Mesodermal cell (in vitro differentiated cells): ENCODE measurements around the gene RAB23. TPM values are rescaled to one million over a fixed set of nuclear protein-coding genes. Genes with fewer than 3 reads are reported as not detected.

Source experiments
- H3K27ac ChIP-seq: 2 replicates; pipeline ENCODE4 v1.7.0; 2013; ENCODE audit warnings: mild to moderate bottlenecking, low read depth, low read length, moderate library complexity; ENCODE audit not compliant: severe bottlenecking
- H3K36me3 ChIP-seq: 2 replicates; pipeline ENCODE4 v1.7.1; 2013; ENCODE audit warnings: mild to moderate bottlenecking, low read length, moderate library complexity; ENCODE audit not compliant: control insufficient read depth, insufficient read depth
- H3K4me1 ChIP-seq: one replicate; pipeline ENCODE4 v1.7.1; 2013; ENCODE audit warnings: mild to moderate bottlenecking, low read length; ENCODE audit not compliant: insufficient read depth, control insufficient read depth, poor library complexity, severe bottlenecking
- H3K4me3 ChIP-seq: 2 replicates; pipeline ENCODE4 v1.7.0; 2013; ENCODE audit warnings: low read length, control low read depth, mild to moderate bottlenecking; ENCODE audit not compliant: insufficient read depth, poor library complexity, severe bottlenecking; ENCODE audit errors: extremely low read depth
- H3K9me3 ChIP-seq: 2 replicates; pipeline ENCODE4 v1.7.1; 2013; ENCODE audit warnings: mild to moderate bottlenecking, low read length, moderate library complexity; ENCODE audit not compliant: control insufficient read depth
- WGBS, 2 experiments: methylation state at CpG; one replicate each; pipeline ENCODE4 v1.1.5; 2013; ENCODE audit warnings: missing lambda C conversion rate in 2 of 2; ENCODE audit not compliant: insufficient coverage in 2 of 2; 5-methylcytosine and 5-hydroxymethylcytosine counted together
- polyA plus RNA-seq, 2 experiments: library from polyadenylated mRNA; stranded (reverse); fragments of 50-300 nt; gene quantifications; one replicate each; pipeline ENCODE4 v1.2.3, GENCODE V29; 2013

The RAB23 gene
- 23.0 TPM for polyA plus RNA-seq (2013, experiment 1 of 2)
- 29.2 TPM for polyA plus RNA-seq (2013, experiment 2 of 2)

GRCh38 chr6:57221936-57222742, at the start of gene RAB23:
TSS of gene RAB23 (minus strand) at chr6:57222307. CDS start at chr6:57210380, 11,927 bp downstream.
- peaks cover 5% of the 10 kb centered on the region for H3K36me3 ChIP-seq
- WGBS, 2 experiments: 0 to 1% methylated on average over 47 to 48 of the region's 69 CpGs

GRCh38 chr6:57268294-57268640, 46.2 kb upstream of the RAB23 start:
- H3K9me3 ChIP-seq: no peaks in the 10 kb centered on the region
- H3K4me1 ChIP-seq: no peaks in the 10 kb centered on the region
- H3K36me3 ChIP-seq: no peaks in the 10 kb centered on the region
- no peak overlapping the region for H3K27ac ChIP-seq
- no peak overlapping the region for H3K4me3 ChIP-seq

More at GRCh38 chr6:57221936-57222742, at the start of gene RAB23:
- peaks cover 8% of the 10 kb centered on the region for H3K9me3 ChIP-seq
- peaks cover 5% of the 10 kb centered on the region for H3K4me1 ChIP-seq
- H3K4me3 ChIP-seq: peak within 1 kb of the TSS; percentile 93
- H3K27ac ChIP-seq: peak within 1 kb of the TSS; percentile 48

- H3K4me1 ChIP-seq: no peaks in the 10 kb centered on the region
- no peaks in the 10 kb centered on the region for H3K36me3 ChIP-seq
- no peak overlapping the region for H3K27ac ChIP-seq
- no peak overlapping the region for H3K4me3 ChIP-seq
- WGBS, 2 experiments: 85 to 100% methylated on average over 5 to 8 of the region's 10 CpGs
- H3K9me3 ChIP-seq: no peaks in the 10 kb centered on the region
Observed at GRCh38 chr6:57267586-57268293, 45.6 kb upstream of the RAB23 start.

- no peaks in the 10 kb centered on the region for H3K4me1 ChIP-seq
- no peaks in the 10 kb centered on the region for H3K9me3 ChIP-seq
- H3K4me3 ChIP-seq: no peak overlapping the region
- H3K36me3 ChIP-seq: no peaks in the 10 kb centered on the region
- WGBS, 2 experiments: no CpG with 5 or more reads among the region's 1 CpG
- H3K27ac ChIP-seq: no peak overlapping the region
Observed at GRCh38 chr6:57265755-57266221, 43.7 kb upstream of the RAB23 start.

DNA sequence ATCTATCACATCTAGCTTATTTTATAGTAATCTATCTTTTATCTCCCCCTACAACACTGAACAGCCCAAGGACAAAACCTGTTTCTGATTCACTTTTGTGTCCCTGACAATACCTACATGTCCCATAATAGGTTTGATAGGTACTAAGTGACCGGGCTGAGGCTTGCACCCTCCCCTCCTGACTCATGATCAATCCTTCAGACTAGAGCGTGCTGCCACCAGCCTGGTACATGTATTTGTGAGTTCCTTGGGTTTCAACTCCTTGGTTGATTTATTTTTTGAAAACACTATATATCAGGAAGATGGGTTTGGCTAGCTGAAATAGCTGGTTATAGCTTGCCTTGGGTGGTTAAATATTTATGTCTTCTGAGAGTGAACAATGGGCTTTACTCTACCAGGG, 41.6 kb upstream of the RAB23 start:
- Histone ChIP-seq H3K27ac (no peak overlapping the region), H3K4me3 (no peak overlapping the region), H3K36me3 (no peaks in the 10 kb centered on the region), H3K4me1 (peaks cover 5% of the 10 kb centered on the region), H3K9me3 (no peaks in the 10 kb centered on the region)
- no CpG with 5 or more reads among the region's 2 CpGs for WGBS, 2 experiments

DNA sequence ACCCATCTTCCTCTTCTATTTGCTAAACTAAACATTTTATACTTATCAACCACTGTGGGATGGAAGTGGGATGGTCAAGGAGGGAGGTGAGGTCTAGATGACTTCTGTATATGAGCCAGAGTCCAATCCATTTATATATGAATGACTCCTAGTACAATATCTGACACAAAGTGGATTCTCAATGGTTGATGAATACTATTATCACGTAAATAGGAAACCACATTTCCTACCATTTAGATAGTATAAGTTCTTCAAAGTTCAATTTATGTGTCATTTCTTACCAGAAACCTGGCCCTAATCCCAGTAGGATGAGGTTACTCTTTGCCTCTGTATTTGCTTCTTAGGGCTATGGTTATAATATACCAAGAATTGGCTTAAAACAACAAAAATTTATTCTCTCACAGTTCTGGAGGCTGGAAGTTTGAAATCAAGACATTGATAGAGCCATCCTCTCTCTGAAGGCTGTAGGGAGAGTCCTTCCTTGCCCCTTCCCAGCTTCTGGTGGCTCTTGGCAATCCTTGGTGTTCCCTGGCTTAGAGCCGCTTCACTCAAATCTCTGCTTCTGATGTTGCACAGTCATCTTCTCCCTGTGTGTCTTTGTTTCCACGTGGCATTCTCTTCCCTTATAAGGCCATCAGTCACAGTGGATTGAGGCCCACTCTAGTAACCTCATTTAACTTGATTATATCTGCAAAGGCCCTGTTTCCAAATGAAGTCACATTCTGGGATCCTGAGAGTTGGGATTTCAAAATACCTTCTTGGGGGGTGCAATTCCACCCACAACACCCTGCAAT, 41.0 kb upstream of the RAB23 start:
- 50 to 54% methylated on average over 2 of the region's 3 CpGs for WGBS, 2 experiments
- H3K36me3 ChIP-seq: no peaks in the 10 kb centered on the region
- no peak overlapping the region for H3K27ac ChIP-seq
- no peaks in the 10 kb centered on the region for H3K9me3 ChIP-seq
- peaks cover 7% of the 10 kb centered on the region for H3K4me1 ChIP-seq
- no peak overlapping the region for H3K4me3 ChIP-seq

- WGBS, 2 experiments: 83 to 86% methylated on average over 2 of the region's 2 CpGs
- Histone ChIP-seq H3K9me3 (no peaks in the 10 kb centered on the region), H3K4me1 (peaks cover 7% of the 10 kb centered on the region), H3K36me3 (no peaks in the 10 kb centered on the region), H3K27ac (no peak overlapping the region), H3K4me3 (no peak overlapping the region)
Observed at GRCh38 chr6:57262488-57262887, 40.4 kb upstream of the RAB23 start.

DNA sequence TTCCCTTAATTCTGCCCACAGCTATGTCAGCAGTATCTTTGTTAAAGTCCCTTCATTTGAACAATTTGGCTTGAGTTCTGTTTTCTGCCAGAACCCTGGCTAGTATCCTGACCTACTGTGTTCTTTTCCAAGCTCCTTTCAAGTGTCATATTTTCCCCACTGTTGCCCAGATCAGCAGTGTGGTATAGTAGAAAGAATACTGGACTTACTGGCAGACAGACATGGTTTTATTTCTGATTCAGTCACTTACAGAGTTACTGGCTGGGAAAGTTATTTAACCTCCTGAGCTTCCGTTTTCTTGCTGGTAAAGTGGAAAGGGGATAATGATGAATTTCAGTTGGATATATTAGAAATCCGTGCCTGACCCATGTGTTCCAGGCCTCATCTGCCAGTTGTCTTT, 39.8 kb upstream of the RAB23 start:
- no peak overlapping the region for H3K4me3 ChIP-seq
- H3K4me1 ChIP-seq: peaks cover 7% of the 10 kb centered on the region
- WGBS, 2 experiments: 76% methylated on average over 2 of the region's 2 CpGs; no CpG with 5 or more reads in 1 of the 2 experiments
- no peaks in the 10 kb centered on the region for H3K36me3 ChIP-seq
- H3K9me3 ChIP-seq: no peaks in the 10 kb centered on the region
- no peak overlapping the region for H3K27ac ChIP-seq

GRCh38 chr6:57259064-57259463, 37.0 kb upstream of the RAB23 start:
- Histone ChIP-seq H3K4me1 (peaks cover 10% of the 10 kb centered on the region), H3K4me3 (no peak overlapping the region), H3K36me3 (no peaks in the 10 kb centered on the region), H3K27ac (no peak overlapping the region), H3K9me3 (no peaks in the 10 kb centered on the region)
- 86 to 100% methylated on average over 1 of the region's 2 CpGs for WGBS, 2 experiments

DNA sequence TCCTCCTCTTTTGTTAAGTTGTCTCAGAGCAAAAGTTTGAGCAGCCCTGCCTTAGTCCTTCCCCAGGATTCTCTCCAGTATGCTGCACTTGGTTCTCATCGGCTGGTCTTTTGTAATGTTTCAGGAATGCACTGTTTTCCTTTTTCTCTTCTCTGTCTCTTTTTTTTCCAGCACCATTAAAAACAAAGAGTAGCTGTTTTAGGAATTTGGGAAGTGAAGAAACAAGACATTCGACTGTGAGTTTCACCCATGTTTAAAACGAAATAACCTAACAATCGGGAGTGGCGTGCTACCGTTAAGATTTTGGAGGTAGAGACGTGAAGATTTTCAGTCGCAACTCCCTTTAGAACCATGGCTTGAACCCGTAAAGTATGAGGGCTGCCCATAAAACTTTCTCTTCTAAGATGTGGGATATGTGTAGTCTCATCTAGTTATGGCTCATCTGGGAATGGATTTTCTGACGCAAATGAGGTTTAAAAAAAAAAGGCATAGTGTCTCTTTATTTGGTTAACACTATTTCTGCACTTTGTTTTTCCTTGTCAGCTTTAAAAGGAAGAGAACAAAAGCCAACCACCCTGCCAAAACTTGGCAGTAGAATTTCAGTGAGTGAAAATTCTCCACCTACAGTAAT, 35.9 kb upstream of the RAB23 start:
- H3K36me3 ChIP-seq: no peaks in the 10 kb centered on the region
- no peaks in the 10 kb centered on the region for H3K9me3 ChIP-seq
- peaks cover 20% of the 10 kb centered on the region for H3K4me1 ChIP-seq
- peak overlapping the region; percentile 24 for H3K27ac ChIP-seq
- no peak overlapping the region for H3K4me3 ChIP-seq
- WGBS, 2 experiments: 87 to 90% methylated on average over 6 to 7 of the region's 10 CpGs
